IMR-90 (cell line): ENCODE measurements around the gene KCNK10. TPM values are rescaled to one million over a fixed set of nuclear protein-coding genes. Genes with fewer than 3 reads are reported as not detected.

ENCODE experiments used
- ATAC-seq: fragments of 200-7000 bp; cut with Tn5 transposase; 2 replicates; pipeline ENCODE4 v1.9.1; 2020; ENCODE audit warnings: low read depth, mild to moderate bottlenecking, moderate library complexity
- BruUV-seq: library from RNA; stranded (reverse); fragments of 400-500 nt; replicated peaks from 2 replicates; lab custom pipeline; 2021; lab: Mats Ljungman, UMichigan
- CTCF ChIA-PET: fragments of 300-600 bp; formaldehyde crosslinking; extraction: SDS; loops from one replicate; lab custom pipeline; 2021; ENCODE audit warnings: antibody characterized with exemption; lab: Yijun Ruan, JAX
- POLR2A ChIA-PET: fragments of 300-600 bp; sonication (Branson Sonifier 250); formaldehyde crosslinking; loops from one replicate; lab custom pipeline; 2022; ENCODE audit warnings: antibody characterized with exemption; ENCODE audit not compliant: unreplicated experiment; lab: Charles Lee
- DNase-seq: peaks from one replicate; pipeline ENCODE4 v3.0.0; 2013
- H2AFZ ChIP-seq: replicated peaks from 2 replicates; pipeline ENCODE3; 2013; ENCODE audit warnings: low read length, mild to moderate bottlenecking; ENCODE audit not compliant: poor library complexity
- H2AK5ac ChIP-seq: 2 replicates; pipeline ENCODE4 v1.6.1; 2013; ENCODE audit warnings: low read depth, low read length, inconsistent platforms
- H2AK9ac ChIP-seq: replicated peaks from 2 replicates; pipeline ENCODE3; 2013; ENCODE audit warnings: mild to moderate bottlenecking, low read depth, low read length, moderate library complexity; ENCODE audit not compliant: poor library complexity
- H2BK120ac ChIP-seq: 2 replicates; pipeline ENCODE4 v1.6.1; 2013; ENCODE audit warnings: low read depth, low read length, inconsistent platforms
- H2BK15ac ChIP-seq: 3 replicates; pipeline ENCODE4 v1.6.1; 2013; ENCODE audit warnings: low read depth, low read length, inconsistent platforms
- H2BK20ac ChIP-seq: 2 replicates; pipeline ENCODE4 v1.6.1; 2013; ENCODE audit warnings: low read depth, mild to moderate bottlenecking, inconsistent platforms, low read length, moderate library complexity
- H2BK5ac ChIP-seq: 2 replicates; pipeline ENCODE4 v1.6.1; 2013; ENCODE audit warnings: mild to moderate bottlenecking, low read depth, low read length, inconsistent platforms; ENCODE audit not compliant: poor library complexity, severe bottlenecking
- H3K14ac ChIP-seq: replicated peaks from 2 replicates; pipeline ENCODE4 v1.6.1; 2013; ENCODE audit warnings: low read depth, low read length, inconsistent platforms
- H3K18ac ChIP-seq: 2 replicates; pipeline ENCODE4 v1.6.1; 2013; ENCODE audit warnings: low read depth, low read length, control low read depth
- H3K23ac ChIP-seq: 2 replicates; pipeline ENCODE4 v1.6.1; 2013; ENCODE audit warnings: low read depth, low read length, inconsistent platforms
- H3K27ac ChIP-seq: 2 replicates; pipeline ENCODE4 v1.5.1; 2013; ENCODE audit warnings: mild to moderate bottlenecking, control low read depth, low read length; ENCODE audit not compliant: insufficient read depth
- H3K27me3 ChIP-seq: 2 replicates; pipeline ENCODE4 v1.6.1; 2013; ENCODE audit warnings: low read length; ENCODE audit not compliant: control insufficient read depth, insufficient read depth
- H3K36me3 ChIP-seq: 2 replicates; pipeline ENCODE4 v1.6.1; 2013; ENCODE audit warnings: low read length, mixed read lengths; ENCODE audit not compliant: control insufficient read depth, insufficient read depth
- H3K4ac ChIP-seq: 2 replicates; pipeline ENCODE4 v1.6.1; 2013; ENCODE audit warnings: low read depth, low read length, inconsistent platforms
- H3K4me1 ChIP-seq: 2 replicates; pipeline ENCODE4 v1.6.1; 2013; ENCODE audit warnings: low read length, mixed read lengths; ENCODE audit not compliant: control insufficient read depth, insufficient read depth
- H3K4me2 ChIP-seq: 2 replicates; pipeline ENCODE4 v1.6.1; 2013; ENCODE audit warnings: low read depth, mild to moderate bottlenecking, control low read depth, low read length, moderate library complexity
- H3K4me3 ChIP-seq: 2 replicates; pipeline ENCODE4 v1.5.1; 2013; ENCODE audit warnings: low read depth, mild to moderate bottlenecking, control low read depth, low read length, moderate library complexity; ENCODE audit not compliant: insufficient read depth
- H3K56ac ChIP-seq: 2 replicates; pipeline ENCODE4 v1.6.1; 2013; ENCODE audit warnings: low read length, inconsistent platforms; ENCODE audit not compliant: insufficient read depth; ENCODE audit errors: extremely low read depth
- H3K79me1 ChIP-seq, 2 experiments: 2 replicates each; pipeline ENCODE4 v1.6.1; 2013; ENCODE audit warnings: low read length in 2 of 2, inconsistent platforms in 1 of 2, low read depth in 1 of 2
- H3K9ac ChIP-seq: 2 replicates; pipeline ENCODE4 v1.6.1; 2013; ENCODE audit warnings: low read depth, low read length, control low read depth
- H3K9me1 ChIP-seq: 2 replicates; pipeline ENCODE4 v1.6.1; 2013; ENCODE audit warnings: low read length, inconsistent platforms; ENCODE audit not compliant: insufficient read depth
- H3K9me3 ChIP-seq: 2 replicates; pipeline ENCODE4 v1.6.1; 2013; ENCODE audit warnings: low read length; ENCODE audit not compliant: control insufficient read depth, insufficient read depth
- H4K20me1 ChIP-seq: 2 replicates; pipeline ENCODE4 v1.6.1; 2013; ENCODE audit warnings: low read length, inconsistent platforms; ENCODE audit not compliant: insufficient read depth
- H4K5ac ChIP-seq: 2 replicates; pipeline ENCODE4 v1.6.1; 2013; ENCODE audit warnings: mild to moderate bottlenecking, low read depth, low read length, control low read depth
- H4K8ac ChIP-seq, 2 experiments: 2 replicates each; pipeline ENCODE4 v1.6.1; 2013; ENCODE audit warnings: low read depth in 2 of 2, low read length in 2 of 2, control low read depth in 1 of 2, inconsistent platforms in 1 of 2
- H4K91ac ChIP-seq: 2 replicates; pipeline ENCODE4 v1.6.1; 2013; ENCODE audit warnings: low read depth, low read length, inconsistent platforms; ENCODE audit not compliant: insufficient read depth
- BHLHE40 ChIP-seq: fragments of 150-350 bp; IDR thresholded peaks from 2 replicates; pipeline ENCODE4 v1.6.1; 2016; ENCODE audit warnings: mild to moderate bottlenecking, low read depth, low read length
- CEBPB ChIP-seq: IDR thresholded peaks from 2 replicates; pipeline ENCODE4 v1.6.1; 2012; ENCODE audit warnings: low read depth, low read length, improper control_type of control experiment
- CHD1 ChIP-seq: IDR thresholded peaks from 2 replicates; pipeline ENCODE4 v1.6.1; 2012; ENCODE audit warnings: low read depth, low read length, improper control_type of control experiment
- FOS ChIP-seq: fragments of 150-350 bp; IDR thresholded peaks from 2 replicates; pipeline ENCODE4 v1.6.1; 2016; ENCODE audit warnings: low read depth, low read length
- MAFK ChIP-seq: IDR thresholded peaks from 2 replicates; pipeline ENCODE4 v1.6.1; 2012; ENCODE audit warnings: low read depth, low read length, improper control_type of control experiment
- MAZ ChIP-seq: IDR thresholded peaks from 2 replicates; pipeline ENCODE4 v1.6.1; 2012; ENCODE audit warnings: low read depth, mild to moderate bottlenecking, low read length, improper control_type of control experiment, moderate library complexity, borderline replicate concordance
- MXI1 ChIP-seq: IDR thresholded peaks from 2 replicates; pipeline ENCODE4 v1.6.1; 2012; ENCODE audit warnings: low read depth, mild to moderate bottlenecking, low read length, moderate library complexity, borderline replicate concordance
- NFE2L2 ChIP-seq: fragments of 150-350 bp; IDR thresholded peaks from 2 replicates; pipeline ENCODE4 v1.6.1; 2016; ENCODE audit warnings: low read depth, mild to moderate bottlenecking, low read length
- RAD21 ChIP-seq: IDR thresholded peaks from 2 replicates; pipeline ENCODE4 v1.6.1; 2012; ENCODE audit warnings: low read length, improper control_type of control experiment
- RCOR1 ChIP-seq: IDR thresholded peaks from 2 replicates; pipeline ENCODE4 v1.6.1; 2012; ENCODE audit warnings: mild to moderate bottlenecking, low read length, improper control_type of control experiment; ENCODE audit not compliant: insufficient replicate concordance
- RFX5 ChIP-seq: IDR thresholded peaks from 2 replicates; pipeline ENCODE4 v1.8.0; 2012; ENCODE audit warnings: low read depth, mild to moderate bottlenecking, low read length, moderate library complexity
- SMC3 ChIP-seq: fragments of 150-350 bp; IDR thresholded peaks from 2 replicates; pipeline ENCODE4 v1.6.1; 2016; ENCODE audit warnings: low read depth, mild to moderate bottlenecking, antibody characterized with exemption, low read length, moderate library complexity
- WGBS, 2 experiments: methylation state at CpG; one replicate each; pipeline versions ENCODE4 v1.1.5 to v1.1.7; 2013; ENCODE audit warnings: missing lambda C conversion rate in 2 of 2; ENCODE audit not compliant: insufficient read length in 1 of 2; ENCODE audit errors: extremely low coverage in 2 of 2; 5-methylcytosine and 5-hydroxymethylcytosine counted together
- dilution Hi-C: fragments of 300-500 bp; cut with HindIII; formaldehyde crosslinking; loops from one replicate; pipeline ENCODE4 v1.14.3; 2018; ENCODE audit warnings: low sequenced_read_pairs; ENCODE audit not compliant: unreplicated experiment
- in situ Hi-C: fragments of 300-500 bp; cut with MboI; formaldehyde crosslinking; loops from 3 replicates; pipeline ENCODE4 v1.14.3; 2019; ENCODE audit warnings: low sequenced_read_pairs, inconsistent platforms, mixed read lengths
- intact Hi-C: fragments of 100-400 bp; cut with micrococcal nuclease; formaldehyde crosslinking; loops from 2 replicates; pipeline ENCODE4 v1.10.0; 2022
- polyA plus RNA-seq, 3 experiments: library from polyadenylated mRNA; depleted of rRNA; stranded (reverse); fragments of >200 nt; gene quantifications; 2 replicates each; pipeline ENCODE4 v1.2.3, GENCODE V29; 2012; ENCODE audit warnings: low replicate concordance in 1 of 3
- total RNA-seq: library from RNA; depleted of rRNA; stranded (reverse); fragments of >200 nt; gene quantifications from 2 replicates; pipeline ENCODE4 v1.2.3, GENCODE V29; 2012
- TF ChIP-seq, protein P1 (sequence below): fragments of 150-350 bp; IDR thresholded peaks from 2 replicates; pipeline ENCODE4 v1.6.1; 2016; ENCODE audit warnings: low read depth, mild to moderate bottlenecking, low read length, moderate library complexity, borderline replicate concordance
- TF ChIP-seq, protein P2 (sequence below): conservative IDR thresholded peaks from 2 replicates; pipeline ENCODE4 v1.5.1; 2012; ENCODE audit warnings: mild to moderate bottlenecking, low read depth, low read length, improper control_type of control experiment
- TF ChIP-seq, protein P3 (sequence below): fragments of 150-350 bp; IDR thresholded peaks from 2 replicates; pipeline ENCODE4 v1.6.1; 2017; ENCODE audit warnings: mild to moderate bottlenecking, antibody characterized with exemption, low read length, low read depth

The KCNK10 gene
- total and polyA plus RNA-seq, 2 of the 4 experiments (the other 2 are of a cell fraction) = not detected

DNA sequence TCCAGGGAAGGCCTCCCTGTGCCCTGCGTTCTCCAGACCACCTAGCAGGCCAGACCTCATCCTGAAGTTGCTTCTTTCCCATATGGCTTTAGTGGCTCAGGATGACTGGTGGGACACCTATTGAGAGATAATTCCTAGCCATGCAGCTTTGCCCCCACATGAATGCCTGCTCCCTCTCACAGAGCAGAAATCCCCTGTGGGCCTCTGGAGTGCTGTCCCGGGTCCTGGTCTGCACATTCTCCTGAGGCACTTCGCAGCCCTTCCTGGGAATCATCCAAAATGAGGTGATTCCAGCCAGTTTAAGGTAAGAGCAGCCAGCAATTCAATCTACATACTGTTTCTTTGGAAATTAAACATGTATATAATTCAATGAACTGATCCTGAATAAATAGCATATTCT is 182.2 kb downstream of the KCNK10 start:
- no peak overlapping the region for H2BK120ac ChIP-seq
- no peaks in the 10 kb centered on the region for H3K36me3 ChIP-seq
- intact Hi-C loops (no loop called here), in situ Hi-C loops (no loop called here), dilution Hi-C loops (no loop called here)
- peaks cover 2% of the 10 kb centered on the region; the same call in 1 of the 2 replicates for H3K9me3 ChIP-seq
- H3K14ac ChIP-seq = no peak overlapping the region
- no peak overlapping the region for H2BK15ac ChIP-seq
- no peak overlapping the region for H3K23ac ChIP-seq
- H4K5ac ChIP-seq = no peak overlapping the region
- BruUV-seq = no TSS peak
- H4K8ac ChIP-seq = no peak overlapping the region
- no peak overlapping the region for H2AFZ ChIP-seq
- H3K4ac ChIP-seq = no peak overlapping the region
- ChIA-PET POLR2A (no interaction called here), CTCF (no interaction called here)
- H3K27me3 ChIP-seq = no peaks in the 10 kb centered on the region
- no peaks in the 10 kb centered on the region for H3K79me1 ChIP-seq
- ATAC-seq = no peak
- H3K18ac ChIP-seq = no peak overlapping the region
- no peak overlapping the region for H2BK5ac ChIP-seq
- no peak overlapping the region for H2AK5ac ChIP-seq
- WGBS, 2 experiments = no CpG with 5 or more reads among the region's 3 CpGs
- no peak overlapping the region for H4K91ac ChIP-seq
- no peak overlapping the region for H2AK9ac ChIP-seq
- no peak overlapping the region for H3K4me3 ChIP-seq
- no peaks in the 10 kb centered on the region for H4K20me1 ChIP-seq
- H3K4me1 ChIP-seq = no peaks in the 10 kb centered on the region
- no peak for TF ChIP-seq RCOR1
- no peak for TF ChIP-seq SMC3
- no peak for TF ChIP-seq CHD1
- TF ChIP-seq, protein P1, sequence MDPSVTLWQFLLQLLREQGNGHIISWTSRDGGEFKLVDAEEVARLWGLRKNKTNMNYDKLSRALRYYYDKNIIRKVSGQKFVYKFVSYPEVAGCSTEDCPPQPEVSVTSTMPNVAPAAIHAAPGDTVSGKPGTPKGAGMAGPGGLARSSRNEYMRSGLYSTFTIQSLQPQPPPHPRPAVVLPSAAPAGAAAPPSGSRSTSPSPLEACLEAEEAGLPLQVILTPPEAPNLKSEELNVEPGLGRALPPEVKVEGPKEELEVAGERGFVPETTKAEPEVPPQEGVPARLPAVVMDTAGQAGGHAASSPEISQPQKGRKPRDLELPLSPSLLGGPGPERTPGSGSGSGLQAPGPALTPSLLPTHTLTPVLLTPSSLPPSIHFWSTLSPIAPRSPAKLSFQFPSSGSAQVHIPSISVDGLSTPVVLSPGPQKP = no peak
- TF ChIP-seq NFE2L2 = no peak
- no peak for TF ChIP-seq MAFK
- TF ChIP-seq CEBPB = no peak
- TF ChIP-seq BHLHE40 = no peak
- TF ChIP-seq RFX5 = no peak
- TF ChIP-seq, protein P2, sequence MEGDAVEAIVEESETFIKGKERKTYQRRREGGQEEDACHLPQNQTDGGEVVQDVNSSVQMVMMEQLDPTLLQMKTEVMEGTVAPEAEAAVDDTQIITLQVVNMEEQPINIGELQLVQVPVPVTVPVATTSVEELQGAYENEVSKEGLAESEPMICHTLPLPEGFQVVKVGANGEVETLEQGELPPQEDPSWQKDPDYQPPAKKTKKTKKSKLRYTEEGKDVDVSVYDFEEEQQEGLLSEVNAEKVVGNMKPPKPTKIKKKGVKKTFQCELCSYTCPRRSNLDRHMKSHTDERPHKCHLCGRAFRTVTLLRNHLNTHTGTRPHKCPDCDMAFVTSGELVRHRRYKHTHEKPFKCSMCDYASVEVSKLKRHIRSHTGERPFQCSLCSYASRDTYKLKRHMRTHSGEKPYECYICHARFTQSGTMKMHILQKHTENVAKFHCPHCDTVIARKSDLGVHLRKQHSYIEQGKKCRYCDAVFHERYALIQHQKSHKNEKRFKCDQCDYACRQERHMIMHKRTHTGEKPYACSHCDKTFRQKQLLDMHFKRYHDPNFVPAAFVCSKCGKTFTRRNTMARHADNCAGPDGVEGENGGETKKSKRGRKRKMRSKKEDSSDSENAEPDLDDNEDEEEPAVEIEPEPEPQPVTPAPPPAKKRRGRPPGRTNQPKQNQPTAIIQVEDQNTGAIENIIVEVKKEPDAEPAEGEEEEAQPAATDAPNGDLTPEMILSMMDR = no peak
- no peak for TF ChIP-seq FOS
- TF ChIP-seq, protein P3, sequence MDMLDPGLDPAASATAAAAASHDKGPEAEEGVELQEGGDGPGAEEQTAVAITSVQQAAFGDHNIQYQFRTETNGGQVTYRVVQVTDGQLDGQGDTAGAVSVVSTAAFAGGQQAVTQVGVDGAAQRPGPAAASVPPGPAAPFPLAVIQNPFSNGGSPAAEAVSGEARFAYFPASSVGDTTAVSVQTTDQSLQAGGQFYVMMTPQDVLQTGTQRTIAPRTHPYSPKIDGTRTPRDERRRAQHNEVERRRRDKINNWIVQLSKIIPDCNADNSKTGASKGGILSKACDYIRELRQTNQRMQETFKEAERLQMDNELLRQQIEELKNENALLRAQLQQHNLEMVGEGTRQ = no peak
- TF ChIP-seq MXI1 = no peak
- TF ChIP-seq MAZ = no peak
- TF ChIP-seq RAD21 = no peak
- H3K56ac ChIP-seq = no peak overlapping the region
- H3K9ac ChIP-seq = no peak overlapping the region
- no peak overlapping the region for H3K27ac ChIP-seq
- H3K9me1 ChIP-seq = no peaks in the 10 kb centered on the region
- H2BK20ac ChIP-seq = no peak overlapping the region
- no peak overlapping the region for H3K4me2 ChIP-seq
- no peak for DNase-seq
